A673 (cell line): Measurements from ENCODE around the gene CHRNA4. TPM values are rescaled to one million over a fixed set of nuclear protein-coding genes. Genes with fewer than 3 reads are reported as not detected.
"Not testable (repeated sequence)": the region's sequence is repeated elsewhere in the genome, so short reads cannot be mapped to it uniquely, and the experiment has no call there.

Source experiments
- BruUV-seq: library from RNA; stranded (reverse); fragments of 400-500 nt; replicated peaks from 2 replicates; lab custom pipeline; 2021; lab: Mats Ljungman, UMichigan
- CTCF ChIA-PET: fragments of 300-600 bp; sonication (Branson Sonifier 250); formaldehyde crosslinking; loops from one replicate; lab custom pipeline; 2022; ENCODE audit warnings: antibody characterized with exemption; lab: Charles Lee
- POLR2A ChIA-PET: fragments of 300-600 bp; sonication (Branson Sonifier 250); formaldehyde crosslinking; loops from one replicate; lab custom pipeline; 2022; ENCODE audit warnings: antibody characterized with exemption; ENCODE audit not compliant: low non-redundant PET; lab: Charles Lee
- DNase-seq: peaks from one replicate; pipeline ENCODE4 v3.0.0-alpha.2; 2015; ENCODE audit warnings: low spot score
- H3K27ac ChIP-seq: fragments of 200-600 bp; sonication (generic); 2 replicates; pipeline ENCODE4 v1.5.1; 2016; ENCODE audit warnings: mixed run types, low read depth, mild to moderate bottlenecking, mixed read lengths, antibody characterized with exemption, low read length; ENCODE audit not compliant: poor library complexity, severe bottlenecking
- H3K27me3 ChIP-seq: fragments of 200-600 bp; sonication (generic); replicated peaks from 2 replicates; pipeline ENCODE4 v1.6.1; 2017; ENCODE audit warnings: mixed run types, low read depth, mild to moderate bottlenecking, mixed read lengths, antibody characterized with exemption, low read length; ENCODE audit not compliant: insufficient read depth, poor library complexity
- H3K36me3 ChIP-seq: fragments of 200-600 bp; sonication (generic); 2 replicates; pipeline ENCODE4 v1.6.1; 2016; ENCODE audit warnings: mixed run types, mild to moderate bottlenecking, mixed read lengths, antibody characterized with exemption, low read length; ENCODE audit not compliant: insufficient read depth, poor library complexity, severe bottlenecking
- H3K4me1 ChIP-seq: fragments of 200-600 bp; sonication (generic); 2 replicates; pipeline ENCODE4 v1.6.1; 2017; ENCODE audit warnings: mixed run types, mild to moderate bottlenecking, mixed read lengths, antibody characterized with exemption, low read length; ENCODE audit not compliant: insufficient read depth, poor library complexity, severe bottlenecking
- H3K4me3 ChIP-seq: fragments of 200-600 bp; sonication (generic); 2 replicates; pipeline ENCODE4 v1.5.1; 2016; ENCODE audit warnings: low read depth, mixed run types, mild to moderate bottlenecking, mixed read lengths, low read length; ENCODE audit not compliant: poor library complexity, severe bottlenecking
- H3K9me3 ChIP-seq: fragments of 200-600 bp; sonication (generic); 2 replicates; pipeline ENCODE4 v1.6.1; 2016; ENCODE audit warnings: mixed run types, low read depth, mild to moderate bottlenecking, mixed read lengths, antibody characterized with exemption, low read length; ENCODE audit not compliant: poor library complexity, severe bottlenecking
- EZH2 ChIP-seq: fragments of 200-600 bp; sonication (generic); IDR thresholded peaks from 2 replicates; pipeline ENCODE4 v1.6.1; 2017; ENCODE audit warnings: borderline replicate concordance, low read depth, mild to moderate bottlenecking, mixed read lengths, antibody characterized with exemption, low read length; ENCODE audit not compliant: poor library complexity, severe bottlenecking
- intact Hi-C: fragments of 100-400 bp; cut with micrococcal nuclease; formaldehyde crosslinking; loops from one replicate; pipeline ENCODE4 v1.10.0; 2022; ENCODE audit not compliant: unreplicated experiment
- total RNA-seq: library from RNA; stranded (reverse); gene quantifications from 2 replicates; pipeline ENCODE4 v1.2.3, GENCODE V29; 2021
- TF ChIP-seq, protein P1 (sequence below): fragments of 300-800, 200-600 bp; sonication (generic); conservative IDR thresholded peaks from 2 replicates; pipeline ENCODE4 v1.5.1; 2017; ENCODE audit warnings: low read depth, mild to moderate bottlenecking, antibody characterized with exemption, low read length, moderate library complexity, mixed read lengths

CHRNA4 gene
- total RNA-seq, 1 experiment from 2014 or later = 0.26 TPM

DNA sequence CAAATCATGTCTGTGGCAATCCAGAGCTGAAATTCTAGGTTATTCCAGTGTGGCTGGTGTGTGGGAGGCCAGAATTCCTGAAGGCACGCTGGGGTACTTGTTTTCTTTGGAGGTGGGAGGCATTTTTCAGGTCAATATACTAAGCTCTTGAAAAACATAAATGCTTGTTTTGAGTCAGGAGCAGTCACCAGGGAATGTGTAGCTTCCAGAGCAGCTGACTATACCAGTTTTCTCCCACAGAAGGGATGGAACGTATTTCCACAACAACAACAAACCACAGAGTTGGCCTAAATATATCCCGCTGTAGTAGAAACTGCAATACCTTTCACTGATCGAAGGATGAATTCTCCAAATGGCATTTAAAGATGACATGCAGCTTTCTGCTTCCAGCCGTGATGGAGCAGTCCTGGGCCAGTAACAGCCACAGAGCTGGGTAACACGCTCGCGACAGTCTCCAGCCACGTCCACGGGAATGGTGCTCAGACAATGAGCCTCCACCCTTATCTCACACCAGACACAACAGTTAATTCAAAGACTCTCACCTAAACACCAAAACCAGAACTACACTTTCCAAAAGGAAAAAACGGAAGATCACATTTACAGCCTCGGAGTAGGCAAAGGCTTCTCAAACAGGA lies 23.2 kb downstream of the CHRNA4 start:
- CTCF ChIA-PET = no interaction called here
- no peaks in the 10 kb centered on the region for H3K27me3 ChIP-seq
- intact Hi-C loops = no loop called here
- POLR2A ChIA-PET = no interaction called here
- no peaks in the 10 kb centered on the region for H3K36me3 ChIP-seq
- H3K9me3 ChIP-seq = no peaks in the 10 kb centered on the region
- H3K27ac ChIP-seq = no peak overlapping the region
- BruUV-seq = no TSS peak
- no peak for DNase-seq
- no peak for TF ChIP-seq EZH2
- TF ChIP-seq, protein P1, sequence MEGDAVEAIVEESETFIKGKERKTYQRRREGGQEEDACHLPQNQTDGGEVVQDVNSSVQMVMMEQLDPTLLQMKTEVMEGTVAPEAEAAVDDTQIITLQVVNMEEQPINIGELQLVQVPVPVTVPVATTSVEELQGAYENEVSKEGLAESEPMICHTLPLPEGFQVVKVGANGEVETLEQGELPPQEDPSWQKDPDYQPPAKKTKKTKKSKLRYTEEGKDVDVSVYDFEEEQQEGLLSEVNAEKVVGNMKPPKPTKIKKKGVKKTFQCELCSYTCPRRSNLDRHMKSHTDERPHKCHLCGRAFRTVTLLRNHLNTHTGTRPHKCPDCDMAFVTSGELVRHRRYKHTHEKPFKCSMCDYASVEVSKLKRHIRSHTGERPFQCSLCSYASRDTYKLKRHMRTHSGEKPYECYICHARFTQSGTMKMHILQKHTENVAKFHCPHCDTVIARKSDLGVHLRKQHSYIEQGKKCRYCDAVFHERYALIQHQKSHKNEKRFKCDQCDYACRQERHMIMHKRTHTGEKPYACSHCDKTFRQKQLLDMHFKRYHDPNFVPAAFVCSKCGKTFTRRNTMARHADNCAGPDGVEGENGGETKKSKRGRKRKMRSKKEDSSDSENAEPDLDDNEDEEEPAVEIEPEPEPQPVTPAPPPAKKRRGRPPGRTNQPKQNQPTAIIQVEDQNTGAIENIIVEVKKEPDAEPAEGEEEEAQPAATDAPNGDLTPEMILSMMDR = no peak
- H3K4me3 ChIP-seq = no peak overlapping the region
- no peaks in the 10 kb centered on the region for H3K4me1 ChIP-seq

DNA sequence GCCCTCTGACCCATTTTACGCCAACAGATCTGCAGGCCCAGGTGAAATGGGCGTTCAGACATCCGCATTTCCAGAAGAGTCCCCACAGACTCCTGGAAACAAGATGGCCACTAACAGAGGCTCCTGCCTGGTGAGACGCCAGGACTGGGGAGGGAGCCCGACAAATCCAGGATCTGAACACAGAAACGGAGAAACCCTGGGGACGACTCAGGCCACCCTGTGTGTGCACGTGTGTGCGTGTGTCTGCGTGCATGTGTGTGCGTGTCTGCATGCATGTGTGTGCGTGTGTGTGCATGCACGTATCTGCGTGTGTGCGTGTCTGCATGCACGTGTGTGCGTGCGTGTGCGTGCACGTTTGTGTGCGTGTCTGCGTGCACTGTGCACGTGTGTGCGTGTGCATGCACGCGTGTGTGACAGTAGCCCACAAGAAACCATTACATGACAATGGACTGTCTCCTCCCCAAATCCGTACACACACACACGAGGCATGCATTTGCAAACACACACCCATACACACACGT lies 24.9 kb downstream of the CHRNA4 start:
- no TSS peak for BruUV-seq
- Histone ChIP-seq H3K4me1 (no peaks in the 10 kb centered on the region), H3K27ac (no peak overlapping the region), H3K9me3 (no peaks in the 10 kb centered on the region), H3K4me3 (no peak overlapping the region), H3K36me3 (no peaks in the 10 kb centered on the region), H3K27me3 (no peaks in the 10 kb centered on the region)
- ChIA-PET CTCF (no interaction called here), POLR2A (no interaction called here)
- TF ChIP-seq EZH2 = no peak
- TF ChIP-seq, protein P1 = no peak
- intact Hi-C loops = no loop called here
- no peak for DNase-seq

DNA sequence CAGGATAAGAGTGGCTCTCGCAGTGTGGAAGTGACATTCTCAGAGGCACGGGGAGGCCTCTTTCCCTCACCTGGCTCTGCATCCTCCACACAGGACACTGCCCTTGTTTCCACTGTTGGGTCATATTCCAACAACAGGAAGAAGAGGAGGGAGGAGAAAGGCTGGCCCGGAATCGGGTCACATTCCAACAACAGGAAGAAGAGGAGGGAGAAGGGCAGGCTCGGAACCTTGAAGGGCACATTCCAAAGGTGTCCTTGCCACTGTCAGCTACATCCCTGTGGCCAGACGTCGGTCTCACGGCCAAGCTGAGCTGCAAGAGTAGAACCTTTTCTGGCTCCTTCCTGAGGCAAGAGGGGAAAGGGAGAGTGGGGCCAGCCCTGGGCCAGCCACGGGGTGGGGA lies 25.4 kb downstream of the CHRNA4 start:
- intact Hi-C loops = no loop called here
- no peaks in the 10 kb centered on the region for H3K36me3 ChIP-seq
- H3K4me1 ChIP-seq = no peaks in the 10 kb centered on the region
- no peak overlapping the region for H3K27ac ChIP-seq
- ChIA-PET POLR2A (no interaction called here), CTCF (interaction anchor here (0.7 kb wide), 1 partner anchor 35 kb away, joined by 3 read pairs; no protein-coding TSS in a partner anchor)
- no peaks in the 10 kb centered on the region for H3K9me3 ChIP-seq
- no peaks in the 10 kb centered on the region for H3K27me3 ChIP-seq
- DNase-seq = no peak
- TF ChIP-seq EZH2 = no peak
- no peak overlapping the region for H3K4me3 ChIP-seq
- no TSS peak for BruUV-seq

DNA sequence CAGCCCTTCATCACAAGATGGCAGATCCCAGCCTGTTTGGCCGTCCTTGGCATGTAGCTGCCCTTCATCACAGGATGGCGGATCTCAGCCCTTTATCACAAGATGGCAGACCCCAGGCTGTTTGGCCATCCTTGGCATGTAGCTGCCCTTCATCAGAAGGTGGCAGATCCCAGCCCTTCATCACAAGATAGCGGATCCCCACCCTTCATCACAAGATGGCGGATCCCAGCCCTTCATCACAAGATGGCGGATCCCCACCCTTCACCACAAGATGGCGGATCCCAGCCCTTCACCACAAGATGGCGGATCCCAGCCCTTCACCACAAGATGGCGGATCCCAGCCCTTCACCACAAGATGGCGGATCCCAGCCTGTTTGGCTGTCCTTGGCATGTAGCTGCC lies 26.1 kb downstream of the CHRNA4 start:
- H3K27me3 ChIP-seq, H3K4me1 ChIP-seq, BruUV-seq, H3K4me3 ChIP-seq, intact Hi-C loops, H3K36me3 ChIP-seq, H3K27ac ChIP-seq, H3K9me3 ChIP-seq, POLR2A ChIA-PET, DNase-seq: not testable (repeated sequence)
- CTCF ChIA-PET = interaction anchor here (0.7 kb wide), 1 partner anchor 36 kb away, joined by 3 read pairs; no protein-coding TSS in a partner anchor
